GM12891 (cell line): ENCODE data around the gene DDA1.

Source experiments
- PAX5 ChIP-seq: IDR thresholded peaks from 2 replicates; pipeline ENCODE4 v1.6.1; 2011; ENCODE audit warnings: low read length, moderate library complexity, mild to moderate bottlenecking; ENCODE audit not compliant: insufficient read depth, severe bottlenecking
- POLR2A ChIP-seq: IDR thresholded peaks from 2 replicates; pipeline ENCODE4 v1.6.1; 2011; ENCODE audit warnings: low read depth, low read length, control low read depth
- POLR2AphosphoS5 ChIP-seq: IDR thresholded peaks from 2 replicates; pipeline ENCODE4 v1.6.1; 2011; ENCODE audit warnings: low read depth, low read length, control low read depth
- POU2F2 ChIP-seq: IDR thresholded peaks from 2 replicates; pipeline ENCODE4 v1.6.1; 2011; ENCODE audit warnings: low read depth, mild to moderate bottlenecking, control low read depth, low read length, moderate library complexity
- SPI1 ChIP-seq: IDR thresholded peaks from 2 replicates; pipeline ENCODE4 v1.6.1; 2011; ENCODE audit warnings: low read depth, low read length, control low read depth
- TAF1 ChIP-seq: IDR thresholded peaks from 2 replicates; pipeline ENCODE4 v1.6.1; 2011; ENCODE audit warnings: low read depth, low read length, control low read depth

DNA sequence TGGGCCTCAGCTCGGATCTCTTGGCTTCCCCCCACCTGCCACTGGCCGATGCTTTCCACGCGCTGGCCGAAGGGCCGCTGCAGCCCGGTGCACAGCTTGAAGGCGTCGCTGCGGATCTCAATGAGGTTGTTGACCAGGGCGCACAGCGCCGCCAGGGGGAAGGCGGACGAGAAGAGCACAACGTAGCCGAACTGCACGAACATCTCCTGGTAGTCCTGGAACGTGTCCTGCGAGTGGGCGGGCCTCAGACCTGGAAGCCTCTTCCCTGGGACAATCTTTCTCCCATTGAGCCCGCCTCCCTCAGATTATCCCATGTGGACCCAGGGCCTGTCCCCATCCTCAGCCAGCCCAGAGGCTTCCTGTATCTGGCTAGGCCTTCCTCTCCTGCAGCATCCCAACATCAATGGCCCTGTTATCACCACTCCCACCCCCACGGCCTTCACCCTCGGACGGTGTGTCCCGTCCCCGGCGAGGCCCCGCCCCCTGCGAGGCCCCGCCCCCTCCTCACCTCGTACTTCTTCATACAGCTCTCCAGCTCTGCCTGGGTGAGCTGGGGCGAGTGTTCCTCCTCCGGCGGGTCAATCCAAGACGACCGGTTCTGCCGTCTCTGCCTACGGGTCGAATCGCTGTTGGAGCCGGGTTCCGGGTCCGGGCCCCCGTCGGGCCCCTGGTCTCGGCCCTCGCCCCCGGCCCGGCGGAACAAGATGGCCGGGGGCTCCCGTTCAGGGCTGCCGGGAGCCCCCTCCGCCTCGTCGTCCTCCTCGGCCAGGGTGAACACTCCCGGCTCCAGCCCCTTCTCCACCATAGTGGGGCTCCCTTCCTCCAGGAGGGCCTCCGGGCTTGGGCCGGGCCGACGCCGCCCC, 18.5 kb downstream of the DDA1 start:
- no peak for TF ChIP-seq PAX5
- TF ChIP-seq POLR2A = no peak
- TF ChIP-seq POLR2AphosphoS5 = no peak
- TF ChIP-seq TAF1 = no peak
- no peak for TF ChIP-seq POU2F2
- TF ChIP-seq SPI1 = no peak
